Muscle of back (tissue), 11 donors: ENCODE measurements around the gene PLCH2. TPM values are rescaled to one million over a fixed set of nuclear protein-coding genes. Genes with fewer than 3 reads are reported as not detected.
A peak's percentile ranks its signal among the peaks of the same experiment; 100 is the strongest.

Experiments
- DNase-seq, 3 donors: peaks; one replicate each; pipeline versions ENCODE4 v3.0.0 to v3.0.0-alpha.2; 2013
- polyA plus RNA-seq, 10 donors: library from polyadenylated mRNA; unstranded; fragments of 120-200 nt; gene quantifications; one replicate each; pipeline ENCODE4 v1.2.1, GENCODE V29; 2013; ENCODE audit not compliant: insufficient read length in 10 of 10

PLCH2 gene
- polyA plus RNA-seq, 10 donors: 0.39 to 3.3 (median 0.71) TPM

GRCh38 chr1:2475571-2475970, 518 bp upstream of the PLCH2 start:
- no peak for DNase-seq

- DNase-seq: no peak
These were observed 1.2 kb downstream of the PLCH2 start for GRCh38 chr1:2477309-2477708.

GRCh38 chr1:2477791-2478499, 1.9 kb downstream of the PLCH2 start:
- no peak for DNase-seq

GRCh38 chr1:2479186-2479585, 3.1 kb downstream of the PLCH2 start:
- no peak for DNase-seq

- DNase-seq: no peak
These were observed 3.5 kb downstream of the PLCH2 start for GRCh38 chr1:2479618-2480017.

- DNase-seq: no peak
These were observed 4.3 kb downstream of the PLCH2 start for GRCh38 chr1:2480236-2480985.

GRCh38 chr1:2480986-2481364, 4.9 kb downstream of the PLCH2 start:
- peak in 2 of 3 donors; percentile 14 to 64 for DNase-seq

GRCh38 chr1:2481885-2482284, 5.8 kb downstream of the PLCH2 start:
- no peak for DNase-seq

- no peak for DNase-seq
These were observed 6.5 kb downstream of the PLCH2 start for GRCh38 chr1:2482588-2482987.

GRCh38 chr1:2483026-2483425, 6.9 kb downstream of the PLCH2 start:
- DNase-seq: no peak

- DNase-seq: no peak
These were observed 7.9 kb downstream of the PLCH2 start for GRCh38 chr1:2483970-2484369.

- no peak for DNase-seq
These were observed 10.0 kb downstream of the PLCH2 start for GRCh38 chr1:2486041-2486440.

- DNase-seq: no peak
These were observed 10.5 kb downstream of the PLCH2 start for GRCh38 chr1:2486558-2486957.

GRCh38 chr1:2488688-2489087, 12.6 kb downstream of the PLCH2 start:
- DNase-seq: no peak

GRCh38 chr1:2489615-2490014, 13.5 kb downstream of the PLCH2 start:
- no peak for DNase-seq

GRCh38 chr1:2492091-2492490, 16.0 kb downstream of the PLCH2 start:
- no peak for DNase-seq

- DNase-seq: no peak
These were observed 17.1 kb downstream of the PLCH2 start for GRCh38 chr1:2493218-2493617.

GRCh38 chr1:2493691-2494322, 17.7 kb downstream of the PLCH2 start:
- no peak for DNase-seq

- DNase-seq: no peak
These were observed 18.2 kb downstream of the PLCH2 start for GRCh38 chr1:2494323-2494693.

GRCh38 chr1:2495026-2495425, 18.9 kb downstream of the PLCH2 start:
- peak in 1 of 3 donors; percentile 10 for DNase-seq

- peak in 1 of 3 donors; percentile 2 for DNase-seq
These were observed 19.5 kb downstream of the PLCH2 start for GRCh38 chr1:2495546-2495945.

- DNase-seq: no peak
These were observed 20.1 kb downstream of the PLCH2 start for GRCh38 chr1:2496087-2496622.

- no peak for DNase-seq
These were observed 20.7 kb downstream of the PLCH2 start for GRCh38 chr1:2496746-2497145.
